Stimulated activated CD4-positive, alpha-beta T cell treated with anti-CD3 and anti-CD28 coated beads, Interleukin-2, amount 100 ng/mL, for 4 hours (primary cell): Measurements from ENCODE around the gene PLPP1.

ENCODE experiments used
- DNase-seq: peaks from one replicate; pipeline ENCODE4 v3.0.0-alpha.2; 2020; ENCODE audit warnings: low read depth

Gene PLPP1

DNA sequence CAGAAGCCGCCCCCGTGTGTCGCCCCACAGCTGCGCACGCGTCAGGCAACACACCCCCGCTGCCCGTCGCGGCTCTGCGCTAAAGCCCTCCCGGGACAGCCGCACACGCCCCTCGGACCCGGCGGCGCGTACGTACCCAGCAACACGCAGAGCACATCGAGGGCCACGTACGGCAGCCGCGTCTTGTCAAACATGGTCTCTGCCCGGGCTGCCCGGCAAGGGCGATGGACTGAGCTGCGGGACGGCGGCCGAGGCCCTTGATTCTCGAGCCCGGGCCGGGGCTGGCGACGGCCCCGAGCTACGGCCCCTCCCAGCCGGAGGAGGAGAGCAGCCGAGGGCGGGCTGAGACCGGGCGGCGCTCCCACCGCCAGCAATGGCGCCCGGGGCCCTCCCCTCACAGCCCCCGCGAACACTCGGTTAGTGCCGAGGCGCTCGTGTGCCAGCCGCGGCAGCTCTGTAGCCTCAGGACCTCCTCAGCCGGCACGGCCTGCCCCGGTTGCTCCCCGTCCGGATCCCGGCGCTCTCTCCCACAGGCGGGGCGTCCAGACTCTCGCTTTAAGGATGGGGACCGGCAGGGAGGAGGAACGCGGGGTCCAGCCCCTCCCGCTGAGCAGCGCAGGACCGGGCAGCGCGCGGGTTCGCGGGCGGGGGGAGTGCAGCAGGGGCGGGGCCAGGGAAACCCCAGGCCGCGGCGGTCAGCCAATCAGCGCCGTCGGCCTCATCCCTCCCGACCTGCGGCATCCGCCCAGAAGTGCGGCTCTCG lies at the start of gene PLPP1:
TSS of gene PLPP1 (minus strand) at position 529 of the 763 bp plus-strand sequence. CDS start at position 194, 335 bp downstream.
- peak; percentile 76 for DNase-seq

DNA sequence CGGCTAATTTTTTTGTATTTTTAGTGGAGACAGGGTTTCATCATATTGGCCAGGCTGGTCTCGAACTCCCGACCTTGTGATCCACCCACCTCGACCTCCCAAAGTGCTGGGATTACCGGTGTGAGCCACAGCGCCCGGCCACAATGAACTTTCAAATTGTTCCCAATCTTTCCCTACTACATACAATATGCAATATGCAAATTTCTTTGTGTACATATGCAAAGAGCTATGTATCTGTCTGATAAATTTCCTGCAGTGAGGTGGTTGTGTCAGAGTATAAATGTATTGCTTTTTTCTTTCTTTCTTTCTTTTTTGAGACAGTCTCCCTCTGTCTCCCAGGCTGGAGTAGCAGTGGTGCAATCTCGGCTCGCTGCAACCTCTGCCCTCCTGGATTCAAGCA lies 48.8 kb upstream of the PLPP1 start:
- DNase-seq: no peak

DNA sequence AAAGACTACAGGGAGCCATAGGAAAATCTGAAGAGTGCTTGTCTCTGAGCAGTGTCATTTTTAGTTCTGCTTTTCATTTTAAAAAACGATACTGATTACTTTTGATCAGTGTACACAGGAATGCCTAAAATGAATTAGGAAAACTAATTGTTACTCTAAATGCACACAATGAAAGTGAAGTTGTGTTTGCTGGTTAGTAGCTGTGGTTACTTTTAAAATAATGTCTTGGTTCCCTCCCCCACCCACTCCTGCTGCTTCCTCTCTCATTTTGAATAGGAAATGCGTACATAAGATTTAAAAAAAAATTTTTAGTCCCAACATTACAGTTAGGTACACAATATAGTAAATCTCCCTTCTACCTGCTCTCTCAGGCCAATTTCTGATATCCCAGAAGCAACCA lies 47.5 kb upstream of the PLPP1 start:
- no peak for DNase-seq

DNA sequence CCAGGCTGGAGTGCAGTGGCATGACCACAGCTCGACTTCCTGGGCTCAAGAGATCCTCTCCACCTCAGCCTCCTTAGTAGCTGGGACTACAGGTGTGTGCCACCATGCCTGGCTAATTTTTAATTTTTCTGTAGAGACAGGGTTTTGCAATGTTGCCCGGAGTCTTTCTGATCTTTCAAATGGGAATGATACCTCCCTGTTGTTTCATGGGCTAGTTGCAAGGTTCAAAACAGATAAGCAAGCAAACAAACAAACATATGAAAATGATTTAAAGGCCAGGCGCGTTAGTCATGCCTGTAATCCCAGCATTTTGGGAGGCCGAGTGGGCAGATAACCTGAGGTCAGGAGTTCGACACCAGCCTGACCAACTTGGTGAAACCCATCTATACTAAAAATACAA lies 45.3 kb upstream of the PLPP1 start:
- no peak for DNase-seq

DNA sequence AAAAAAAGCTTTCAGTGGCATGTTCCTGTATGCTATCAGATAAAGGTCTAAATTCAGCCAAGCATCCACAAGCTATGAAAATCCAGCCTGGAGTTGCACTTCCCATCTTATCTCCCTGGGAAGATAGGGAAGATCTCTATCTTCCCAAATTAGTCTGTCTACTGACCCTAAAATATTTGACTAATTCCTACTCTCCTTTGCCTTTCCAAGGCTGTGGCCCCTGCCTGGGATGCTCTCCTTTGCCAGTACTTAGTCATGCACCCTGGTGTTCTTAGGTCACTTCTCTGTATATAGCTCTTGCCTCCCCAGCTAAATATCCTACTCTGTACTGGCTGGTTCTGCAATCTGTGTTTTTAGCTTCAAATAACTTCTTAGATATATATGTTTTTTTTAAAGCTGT lies 44.0 kb upstream of the PLPP1 start:
- no peak for DNase-seq

DNA sequence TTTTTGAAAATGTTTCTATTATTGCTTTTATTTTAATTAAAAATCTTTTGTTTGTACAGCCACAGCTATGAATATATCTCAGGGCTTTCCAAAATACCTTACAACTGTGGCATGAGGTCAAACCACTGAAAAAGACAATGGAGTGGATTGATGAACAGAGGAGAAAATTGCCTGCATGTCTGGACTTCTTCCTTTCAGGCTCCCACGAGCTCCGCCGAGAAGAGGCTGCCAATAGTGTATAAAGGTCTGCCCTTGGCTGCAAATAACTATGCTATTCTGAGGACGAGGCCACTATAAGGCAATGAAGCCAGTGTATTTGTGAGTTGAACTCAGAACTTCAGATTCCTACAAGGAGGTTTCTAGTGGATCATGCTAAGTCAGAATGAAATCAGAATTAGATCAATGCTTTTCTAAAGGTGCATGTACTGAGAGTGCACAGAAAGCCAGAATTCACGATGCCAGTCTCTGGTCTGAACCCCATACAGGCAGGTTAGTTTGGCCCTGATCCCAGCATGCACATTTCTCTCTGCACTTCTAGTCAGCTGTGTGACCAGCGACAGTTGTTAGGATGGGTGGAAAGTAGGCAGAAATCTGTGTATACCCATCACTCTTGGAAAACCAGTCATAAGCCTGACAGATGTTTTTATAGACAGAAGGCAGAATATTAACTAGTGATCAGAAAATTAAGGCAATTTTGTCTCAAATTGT lies 42.7 kb upstream of the PLPP1 start:
- no peak for DNase-seq

DNA sequence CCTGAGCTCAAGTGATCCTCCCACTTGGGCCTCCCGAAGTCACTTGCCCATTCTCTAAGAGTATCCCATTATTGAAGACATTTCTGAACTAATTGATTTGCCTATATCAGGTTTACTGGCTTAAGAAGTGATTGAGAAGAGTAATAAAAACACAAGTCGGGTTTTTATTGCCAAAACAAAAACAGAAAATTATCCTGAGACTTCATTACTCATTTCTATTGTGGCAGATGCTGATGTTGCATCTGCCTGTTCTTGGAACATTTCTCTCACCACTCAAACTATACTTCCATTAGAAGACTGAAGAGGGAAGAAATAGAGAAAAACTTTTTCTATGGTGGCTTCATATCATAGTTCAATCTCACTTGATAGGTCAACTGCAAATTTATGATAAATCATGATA lies 41.9 kb upstream of the PLPP1 start:
- DNase-seq: no peak

DNA sequence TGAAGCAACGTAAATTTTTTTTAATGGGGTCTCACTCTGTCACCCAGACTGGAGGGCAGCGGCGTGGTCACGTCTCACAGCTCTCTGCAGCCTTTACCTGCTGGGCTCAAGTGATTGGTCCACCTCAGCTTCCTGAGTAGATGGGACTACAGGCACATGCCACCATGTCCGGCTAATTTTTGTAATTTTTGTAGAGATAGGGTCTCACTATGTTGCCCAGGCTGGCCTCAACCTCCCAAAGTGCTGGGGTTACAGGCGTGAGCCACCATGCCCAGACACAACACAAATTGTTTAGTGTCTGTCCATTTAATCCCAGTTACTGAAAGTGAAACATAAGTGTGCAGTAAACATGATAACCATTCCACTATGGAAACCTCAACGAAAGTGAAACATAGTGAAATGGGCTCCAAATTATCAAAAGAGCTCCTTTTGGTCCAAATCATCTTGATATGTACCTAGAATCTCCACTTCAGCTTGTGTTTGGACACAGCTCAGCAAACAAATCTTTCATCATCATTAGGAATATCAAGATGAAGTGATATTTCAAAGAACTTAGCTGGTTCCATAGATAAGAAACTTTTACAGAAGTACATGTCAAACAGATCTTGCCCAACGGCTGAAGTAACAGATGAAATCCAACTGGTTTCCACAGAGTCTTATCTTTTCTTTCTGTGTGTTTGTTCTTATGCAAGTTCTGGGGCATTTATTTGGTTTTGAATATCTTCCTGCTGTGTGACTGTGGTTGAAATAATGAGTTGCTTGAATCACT lies 41.2 kb upstream of the PLPP1 start:
- no peak for DNase-seq

DNA sequence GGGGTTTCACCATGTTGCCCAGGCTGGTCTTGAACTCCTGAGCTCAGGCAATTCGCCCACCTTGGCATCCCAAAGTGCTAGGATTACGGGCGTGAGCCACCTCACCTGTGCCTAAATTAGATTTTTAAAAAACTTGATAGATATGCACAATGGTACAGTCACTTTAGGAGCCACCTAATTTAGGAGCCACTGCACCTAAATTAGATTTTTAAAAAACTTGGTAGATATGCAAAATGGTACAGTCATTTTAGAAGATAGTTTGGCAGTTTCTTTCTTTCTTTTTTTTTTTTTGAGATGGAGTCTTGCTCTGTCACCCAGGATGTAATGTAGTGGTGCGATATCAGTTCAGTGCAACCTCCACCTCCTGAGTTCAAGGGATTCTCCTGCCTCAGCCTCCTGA lies 37.8 kb upstream of the PLPP1 start:
- DNase-seq: no peak

DNA sequence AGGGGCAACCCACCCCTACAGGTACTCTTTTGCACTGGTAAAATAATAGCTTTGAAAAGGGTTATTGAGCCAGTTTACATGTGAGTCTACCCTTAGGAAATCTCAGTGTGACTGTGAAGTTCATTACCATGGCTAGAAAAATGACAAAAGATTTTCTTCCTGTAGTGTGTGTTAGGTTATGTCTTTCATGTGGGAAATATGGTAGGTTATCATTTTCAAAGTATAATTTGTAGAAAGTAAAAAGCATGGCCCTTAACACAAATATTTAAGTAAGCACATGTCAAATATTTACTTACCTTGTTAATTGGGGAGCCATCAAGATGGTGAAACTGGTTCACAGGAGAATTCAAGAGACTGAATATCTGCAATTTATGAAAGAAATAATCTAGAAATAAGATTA lies 37.3 kb upstream of the PLPP1 start:
- DNase-seq: no peak

DNA sequence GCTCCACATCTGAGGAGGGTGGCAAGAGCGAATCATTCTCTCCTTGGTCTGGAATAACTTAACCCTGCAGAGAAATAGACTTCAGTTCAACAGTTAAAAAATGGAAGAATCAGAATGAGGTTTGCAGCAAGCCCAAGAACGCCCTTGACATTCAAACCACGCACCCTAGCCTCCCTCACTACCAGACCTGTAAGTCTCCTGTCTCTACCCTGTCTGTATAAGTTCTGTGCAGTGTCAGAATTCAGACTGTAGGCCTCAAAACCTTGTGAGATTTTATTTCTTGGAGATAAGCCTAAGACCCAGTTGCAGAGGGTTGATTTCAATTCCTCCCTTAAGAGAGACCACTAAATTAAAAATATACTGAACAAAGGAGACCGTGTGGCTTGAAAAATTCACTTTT lies 35.8 kb upstream of the PLPP1 start:
- no peak for DNase-seq

DNA sequence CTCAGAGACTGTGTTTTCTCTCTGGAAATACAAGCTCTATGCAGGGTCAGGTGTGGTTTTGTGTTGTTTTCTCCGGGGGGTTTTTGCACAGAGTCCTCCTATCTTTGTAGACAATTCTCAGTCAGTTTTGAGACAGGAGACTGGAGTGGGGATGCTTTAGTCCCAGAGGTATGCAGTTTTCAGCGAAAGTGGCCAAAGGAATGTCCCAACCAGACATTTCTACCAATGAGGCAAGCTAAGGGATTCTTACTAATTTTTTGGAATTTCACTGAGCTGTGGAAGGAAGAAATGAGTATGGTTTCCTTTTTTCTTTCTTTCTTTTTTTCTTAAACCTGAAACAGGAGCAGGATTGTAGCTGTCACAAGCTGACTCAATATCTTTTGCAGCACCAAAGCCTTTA lies 35.3 kb upstream of the PLPP1 start:
- no peak for DNase-seq

DNA sequence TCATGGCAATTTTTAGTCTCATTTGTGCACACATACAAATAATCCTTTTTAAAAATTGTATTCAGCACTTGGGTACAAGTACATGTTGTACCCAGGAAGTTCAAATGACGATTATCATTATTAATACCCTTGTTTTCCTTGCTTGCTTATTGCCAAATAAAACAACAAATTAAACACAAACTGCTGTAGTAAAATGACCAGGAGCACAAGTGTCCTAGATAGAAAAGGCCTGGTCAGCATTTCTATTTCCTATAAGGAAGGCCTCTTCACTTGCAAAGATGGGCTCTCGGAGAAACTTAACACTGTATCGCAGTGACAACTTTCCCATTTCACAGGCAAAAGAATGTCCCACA lies 34.7 kb upstream of the PLPP1 start:
- DNase-seq: no peak

DNA sequence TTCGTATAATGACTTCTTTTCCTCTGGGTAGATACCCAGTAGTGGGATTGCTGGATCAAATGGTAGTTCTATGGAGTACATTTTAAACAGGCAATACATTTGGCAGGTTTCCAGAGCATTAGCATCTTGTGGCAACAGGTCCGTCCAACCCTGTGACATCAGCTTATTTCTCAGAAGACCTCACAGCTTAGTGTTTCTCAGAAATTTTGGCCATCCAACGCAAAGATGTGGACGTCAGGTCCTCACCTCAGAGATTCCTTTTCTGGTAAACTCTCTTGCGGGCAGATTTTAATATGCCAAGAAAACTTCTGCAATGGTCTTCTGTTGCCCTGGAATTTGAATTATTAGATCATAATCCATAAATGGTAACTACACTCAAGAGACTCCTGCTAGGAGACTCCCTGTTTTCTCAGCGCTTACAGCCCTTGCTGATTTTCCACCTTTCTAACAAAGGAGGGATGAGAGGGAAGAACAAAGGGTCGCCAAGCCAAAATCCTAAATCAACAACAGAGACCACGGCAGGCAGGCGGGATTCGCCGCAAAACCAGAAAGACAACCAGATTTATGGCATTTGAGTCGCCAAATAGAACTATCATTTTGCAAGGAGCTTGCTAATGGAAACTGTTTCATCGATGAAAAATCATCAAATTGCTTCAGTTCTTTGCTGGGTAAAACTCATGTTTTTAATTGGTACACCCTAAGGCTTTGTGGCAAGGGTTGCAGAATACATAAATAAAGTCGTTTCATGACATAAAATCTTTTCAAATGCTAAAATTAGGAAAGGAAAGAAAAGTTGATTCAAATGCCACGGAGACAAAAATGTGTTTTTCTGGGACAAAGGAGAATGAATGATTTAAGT lies 34.1 kb upstream of the PLPP1 start:
- no peak for DNase-seq

DNA sequence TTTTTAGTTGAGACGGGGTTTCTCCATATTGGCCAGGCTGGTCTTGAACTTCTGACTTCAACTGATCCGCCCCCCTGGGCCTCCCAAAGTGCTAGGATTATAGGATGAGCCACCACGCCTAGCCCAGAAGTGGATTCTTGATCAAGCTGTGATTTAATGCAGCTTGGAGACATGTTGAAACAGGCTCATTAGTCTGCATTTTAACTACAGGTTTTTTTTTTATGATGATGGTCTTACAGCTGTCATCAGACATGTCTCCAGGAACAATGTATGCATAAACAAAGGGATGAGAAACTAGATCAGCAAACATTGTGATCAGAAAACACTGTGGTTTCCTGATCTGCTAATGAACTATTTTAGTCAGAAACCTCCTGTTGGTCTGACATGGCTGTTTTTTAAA lies 30.0 kb upstream of the PLPP1 start:
- no peak for DNase-seq

DNA sequence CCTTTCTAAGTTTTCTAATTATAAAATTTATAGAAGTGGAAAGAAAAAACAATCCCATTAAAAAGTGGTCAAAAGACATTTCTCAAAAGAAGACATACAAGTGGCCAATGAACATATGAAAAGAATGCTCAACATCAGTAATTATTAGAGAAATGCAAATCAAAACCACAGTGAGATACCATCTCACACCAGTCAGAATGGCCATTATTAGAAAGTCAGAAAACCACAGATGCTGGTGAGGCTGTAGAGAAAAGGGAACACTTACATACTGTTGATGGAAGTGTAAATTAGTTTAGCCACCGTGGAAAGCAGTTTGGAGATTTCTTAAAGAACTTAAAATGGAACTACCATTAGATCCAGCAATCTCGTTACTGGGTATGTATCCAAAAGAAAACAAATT lies 23.7 kb upstream of the PLPP1 start:
- no peak for DNase-seq

DNA sequence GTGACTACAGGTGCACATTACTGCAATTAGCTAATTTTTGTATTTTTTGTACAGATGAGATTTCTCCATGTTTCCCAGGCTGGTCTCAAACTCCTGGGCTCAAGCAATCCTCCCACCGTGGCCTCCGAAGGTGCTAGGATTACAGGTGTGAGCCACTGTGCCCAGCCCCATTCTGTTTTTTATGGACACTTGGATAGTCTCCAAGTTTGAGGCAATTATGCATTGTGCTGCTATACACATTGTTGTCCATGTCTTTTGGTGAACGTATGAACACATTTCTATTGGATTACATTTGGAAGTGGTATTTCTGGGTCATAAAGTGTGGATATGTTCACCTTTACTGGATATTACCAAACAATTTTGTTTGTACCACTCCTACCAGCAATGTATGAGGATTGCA lies 22.4 kb upstream of the PLPP1 start:
- no peak for DNase-seq

DNA sequence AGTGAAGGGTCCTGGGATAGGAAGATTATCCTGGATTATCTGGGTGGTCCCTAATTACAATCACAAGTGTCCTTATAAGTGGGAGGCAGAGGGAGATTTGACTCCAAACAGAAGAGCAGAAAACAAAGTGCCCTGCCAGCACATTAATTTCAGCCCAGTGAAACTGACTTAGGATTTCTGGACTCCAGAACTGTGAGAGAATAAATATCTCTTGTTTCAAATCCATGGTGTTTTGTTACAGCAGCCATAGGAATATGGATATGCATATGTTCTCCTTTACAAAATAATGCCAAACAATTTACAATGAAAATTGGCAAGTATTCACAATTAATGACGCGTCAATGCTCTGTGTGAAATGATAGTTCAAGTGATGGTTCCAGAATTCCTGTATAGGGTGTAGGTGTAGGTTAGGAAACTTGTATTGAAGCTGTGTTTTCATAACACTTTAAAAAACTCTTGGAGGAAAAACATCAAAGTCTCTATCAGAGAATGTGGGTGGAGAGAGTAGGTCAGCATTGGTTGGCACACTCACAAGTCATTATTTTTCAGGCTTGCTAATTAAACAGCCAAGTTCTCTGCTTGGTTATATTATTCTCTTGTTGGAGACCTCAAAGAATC lies 19.9 kb upstream of the PLPP1 start:
- DNase-seq: no peak

DNA sequence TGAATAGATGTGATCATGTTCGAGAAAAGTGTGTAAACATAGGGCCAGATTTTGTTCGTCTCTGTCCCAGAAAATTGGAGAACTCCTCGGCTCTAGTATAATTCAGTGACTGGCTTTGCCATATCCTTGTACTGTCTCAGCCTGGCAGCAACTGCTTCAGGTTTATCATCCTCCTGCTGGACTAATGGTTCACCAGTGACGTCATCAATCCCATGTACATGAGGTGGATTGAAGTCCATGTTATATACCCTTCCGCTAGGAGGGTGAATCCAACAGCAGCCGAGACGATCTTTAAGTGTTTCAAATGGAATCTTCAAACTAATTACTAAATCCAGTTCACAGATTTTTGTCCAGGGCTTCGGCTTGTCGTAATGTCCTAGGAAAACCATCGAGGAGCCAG lies 17.1 kb upstream of the PLPP1 start:
- no peak for DNase-seq

DNA sequence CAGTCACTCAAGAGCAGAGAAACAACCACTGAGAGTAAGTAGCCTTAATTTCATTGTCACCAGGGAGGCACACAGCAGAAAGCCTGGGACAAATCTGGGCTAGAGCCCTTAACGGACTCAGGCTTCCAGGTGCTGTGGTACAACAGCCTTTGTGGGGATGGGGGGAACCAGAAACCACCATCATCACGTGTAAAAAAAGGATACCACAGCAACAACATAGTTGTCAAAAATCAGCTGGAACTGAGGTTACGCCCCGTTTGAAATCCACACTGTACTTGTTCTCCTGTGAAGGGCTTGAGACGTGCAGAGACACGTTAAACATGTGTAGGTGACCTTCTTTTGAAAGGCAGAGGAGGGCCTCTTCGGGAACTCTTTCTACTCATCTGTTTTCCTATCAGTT lies 16.6 kb upstream of the PLPP1 start:
- DNase-seq: no peak

DNA sequence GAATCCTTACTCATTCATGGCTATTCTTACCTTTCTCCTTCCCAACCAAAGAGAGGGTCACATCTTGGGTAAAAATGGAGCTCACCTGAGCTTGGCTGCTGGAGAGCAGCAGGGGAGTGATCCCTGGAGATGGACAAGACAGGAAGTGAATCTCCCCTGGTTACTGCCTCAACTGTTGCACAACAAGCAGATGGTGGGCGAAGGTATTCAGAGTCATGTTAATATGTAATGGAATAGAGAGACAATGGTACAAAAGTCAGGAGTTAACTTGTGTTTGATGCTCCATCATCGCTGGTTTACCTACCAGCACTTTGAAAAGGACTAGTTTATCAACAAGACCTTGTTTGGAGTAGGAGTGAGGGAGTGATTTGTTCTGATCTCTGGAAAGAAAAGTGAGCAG lies 13.0 kb upstream of the PLPP1 start:
- no peak for DNase-seq

DNA sequence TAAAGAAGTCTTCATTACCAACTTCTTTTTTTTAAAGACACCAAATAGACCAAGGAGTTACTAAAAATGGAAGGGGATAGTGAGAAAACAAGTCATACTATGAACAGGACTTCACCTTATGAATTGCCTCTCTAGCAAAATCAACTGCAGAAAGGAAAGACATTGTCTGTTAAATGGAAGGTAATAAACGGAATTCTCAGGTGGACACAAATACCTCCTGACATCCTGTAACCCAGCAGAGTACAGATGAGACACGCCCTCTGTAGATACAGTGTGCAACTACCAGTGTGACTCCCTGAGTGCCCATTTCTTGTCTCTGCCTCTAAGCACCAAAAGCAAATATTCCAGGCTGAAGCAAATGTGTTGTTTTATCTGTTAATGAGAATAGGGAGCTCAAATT lies 12.2 kb upstream of the PLPP1 start:
- DNase-seq: no peak
